ENCODE measurements around the gene ZFHX3.
"Not testable (repeated sequence)": the region's sequence is repeated elsewhere in the genome, so short reads cannot be mapped to it uniquely, and the experiment has no call there.

ZFHX3 gene, protein sequence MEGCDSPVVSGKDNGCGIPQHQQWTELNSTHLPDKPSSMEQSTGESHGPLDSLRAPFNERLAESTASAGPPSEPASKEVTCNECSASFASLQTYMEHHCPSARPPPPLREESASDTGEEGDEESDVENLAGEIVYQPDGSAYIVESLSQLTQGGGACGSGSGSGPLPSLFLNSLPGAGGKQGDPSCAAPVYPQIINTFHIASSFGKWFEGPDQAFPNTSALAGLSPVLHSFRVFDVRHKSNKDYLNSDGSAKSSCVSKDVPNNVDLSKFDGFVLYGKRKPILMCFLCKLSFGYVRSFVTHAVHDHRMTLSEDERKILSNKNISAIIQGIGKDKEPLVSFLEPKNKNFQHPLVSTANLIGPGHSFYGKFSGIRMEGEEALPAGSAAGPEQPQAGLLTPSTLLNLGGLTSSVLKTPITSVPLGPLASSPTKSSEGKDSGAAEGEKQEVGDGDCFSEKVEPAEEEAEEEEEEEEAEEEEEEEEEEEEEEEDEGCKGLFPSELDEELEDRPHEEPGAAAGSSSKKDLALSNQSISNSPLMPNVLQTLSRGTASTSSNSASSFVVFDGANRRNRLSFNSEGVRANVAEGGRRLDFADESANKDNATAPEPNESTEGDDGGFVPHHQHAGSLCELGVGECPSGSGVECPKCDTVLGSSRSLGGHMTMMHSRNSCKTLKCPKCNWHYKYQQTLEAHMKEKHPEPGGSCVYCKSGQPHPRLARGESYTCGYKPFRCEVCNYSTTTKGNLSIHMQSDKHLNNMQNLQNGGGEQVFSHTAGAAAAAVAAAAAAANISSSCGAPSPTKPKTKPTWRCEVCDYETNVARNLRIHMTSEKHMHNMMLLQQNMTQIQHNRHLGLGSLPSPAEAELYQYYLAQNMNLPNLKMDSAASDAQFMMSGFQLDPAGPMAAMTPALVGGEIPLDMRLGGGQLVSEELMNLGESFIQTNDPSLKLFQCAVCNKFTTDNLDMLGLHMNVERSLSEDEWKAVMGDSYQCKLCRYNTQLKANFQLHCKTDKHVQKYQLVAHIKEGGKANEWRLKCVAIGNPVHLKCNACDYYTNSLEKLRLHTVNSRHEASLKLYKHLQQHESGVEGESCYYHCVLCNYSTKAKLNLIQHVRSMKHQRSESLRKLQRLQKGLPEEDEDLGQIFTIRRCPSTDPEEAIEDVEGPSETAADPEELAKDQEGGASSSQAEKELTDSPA (N-terminal part only)

DNA sequence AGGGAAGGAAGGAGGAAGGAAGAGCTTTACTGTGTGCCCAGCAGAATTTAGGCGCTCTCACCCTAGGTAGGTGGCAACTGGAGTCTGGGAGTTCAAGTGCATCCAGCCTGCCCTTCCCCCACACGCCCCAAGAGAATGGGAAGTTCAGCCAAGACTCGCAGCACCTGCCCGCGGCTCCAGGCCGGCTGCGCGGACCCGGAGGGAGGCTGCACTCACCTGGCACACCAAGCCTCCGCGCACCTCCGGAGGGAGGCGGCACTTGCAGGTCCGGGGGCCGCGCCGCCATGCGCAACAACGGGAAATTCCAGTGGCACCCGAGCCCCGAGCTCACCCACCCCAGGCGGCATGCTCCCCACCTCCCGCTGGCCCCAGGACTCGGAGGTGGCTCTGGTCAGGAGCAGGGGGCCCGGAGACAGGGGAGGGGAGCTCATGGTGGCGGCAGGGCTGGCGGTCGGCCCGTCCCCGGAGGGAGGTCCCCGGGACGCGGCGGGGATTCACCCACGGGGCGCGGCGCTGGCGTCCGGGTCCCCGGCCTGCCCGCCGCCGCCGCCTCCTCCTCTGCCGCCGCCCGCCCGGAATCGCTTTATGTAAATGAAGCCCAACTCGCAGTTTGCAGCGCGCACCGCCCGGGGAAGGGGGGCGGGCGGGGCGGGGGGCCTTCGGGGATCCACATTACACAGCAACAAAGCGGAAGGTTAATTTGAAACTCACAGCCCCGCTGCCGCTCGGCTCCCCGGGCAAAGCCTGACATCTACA is at the start of gene ZFHX3:
Gene ZFHX3, minus strand, starts transcription at position 593 of the 756 bp plus-strand sequence. CDS start 87,983 bp downstream, outside the sequence.
- DNase-seq: peak; percentile 65

DNA sequence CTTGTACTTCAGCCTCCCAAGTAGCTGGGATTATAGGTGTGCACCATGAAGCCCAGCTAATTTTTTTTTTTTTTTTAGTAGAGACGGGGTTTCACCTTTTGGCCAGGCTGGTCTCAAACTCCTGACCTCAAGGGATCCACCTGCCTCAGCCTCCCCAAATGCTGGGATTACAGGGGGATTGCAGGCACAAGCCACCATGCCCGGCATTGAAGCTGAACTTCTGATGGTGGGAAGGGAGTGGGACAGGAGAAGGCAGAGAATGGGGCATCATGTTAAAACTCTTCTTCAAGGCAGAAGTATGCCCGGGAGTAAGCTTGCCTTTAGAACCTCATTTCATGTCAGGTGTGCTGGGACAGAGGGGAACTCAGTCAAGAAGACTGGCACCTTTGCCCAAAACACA is 48.6 kb upstream of the ZFHX3 start:
- no peak for DNase-seq

DNA sequence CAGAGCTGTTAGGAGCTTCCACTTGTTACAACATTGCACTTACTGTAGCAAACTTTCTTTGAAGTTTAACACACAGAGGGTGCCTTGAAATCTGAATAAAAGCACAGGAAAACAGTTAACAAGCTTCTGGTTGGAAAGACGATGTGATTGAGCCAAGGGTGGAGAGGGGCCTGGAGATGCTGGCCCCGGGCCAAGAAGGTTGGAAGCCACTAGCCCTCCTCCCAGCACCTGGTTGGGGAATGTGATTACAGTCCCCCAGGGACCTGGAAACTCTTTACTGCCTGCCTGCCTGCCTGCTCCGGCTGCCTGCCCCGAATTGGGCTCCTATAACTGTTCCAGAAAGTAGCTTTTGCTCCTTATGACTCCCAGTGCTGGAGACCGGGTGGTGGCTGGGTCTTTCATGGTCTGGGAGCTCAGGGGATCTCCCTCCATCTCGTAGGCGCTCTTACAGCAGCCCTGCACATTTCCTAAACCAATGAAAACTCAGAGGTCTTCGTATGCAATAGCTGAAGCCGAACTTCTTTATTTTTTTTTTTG is 48.0 kb upstream of the ZFHX3 start:
- DNase-seq: no peak

- DNase-seq: no peak
Measured at GRCh38 chr16:73095142-73095820, 47.4 kb upstream of the ZFHX3 start.

GRCh38 chr16:73094371-73094770 is 46.4 kb upstream of the ZFHX3 start:
- DNase-seq: no peak

- DNase-seq: no peak
Measured at GRCh38 chr16:73093146-73094144, 45.5 kb upstream of the ZFHX3 start.

DNA sequence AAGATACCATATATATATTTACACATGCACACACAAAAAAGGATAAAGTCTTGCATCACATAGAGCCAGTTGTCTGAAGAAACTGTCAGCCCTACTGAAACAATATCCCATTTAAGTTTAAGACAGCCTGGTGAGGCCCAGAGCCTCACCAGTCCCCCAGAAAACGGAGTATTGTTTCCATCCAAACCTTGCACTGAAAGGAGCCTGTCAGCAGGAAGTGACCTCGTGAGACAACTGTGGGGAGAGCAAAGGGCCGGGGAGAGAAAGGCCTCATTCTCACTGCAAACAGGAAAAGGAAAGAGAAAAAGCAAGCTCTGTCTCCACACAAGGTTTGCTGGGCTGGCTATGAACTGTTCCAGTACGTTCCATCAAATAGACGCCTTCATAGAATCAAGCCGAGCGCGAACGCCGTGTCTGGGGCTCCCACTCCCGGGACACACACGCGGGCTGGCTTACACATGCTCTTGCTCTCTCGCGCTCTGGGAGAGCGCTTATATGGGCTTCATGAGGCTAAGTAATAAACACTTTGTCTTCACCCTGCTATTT is 44.4 kb upstream of the ZFHX3 start:
- peak; percentile 57 for DNase-seq

GRCh38 chr16:73091174-73091573 is 43.2 kb upstream of the ZFHX3 start:
- DNase-seq: no peak

DNA sequence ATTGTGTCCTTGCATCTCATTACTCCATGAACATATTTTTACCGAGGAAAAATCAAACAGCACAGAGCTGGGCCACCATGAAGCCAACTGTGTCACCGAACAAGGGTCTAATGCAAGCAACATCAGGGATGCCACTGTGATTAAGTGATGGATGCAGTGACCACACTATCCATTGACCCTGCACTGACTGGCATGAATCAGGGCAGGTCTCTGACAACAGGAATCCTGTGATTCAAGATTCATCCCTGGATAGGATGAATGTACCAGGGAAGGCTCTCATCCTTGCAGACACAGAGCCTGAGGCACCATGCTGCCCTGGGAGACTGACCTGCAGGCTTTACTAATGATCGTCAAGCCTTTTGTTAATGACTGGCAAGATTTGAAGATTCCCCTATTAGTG is 41.5 kb upstream of the ZFHX3 start:
- no peak for DNase-seq

DNA sequence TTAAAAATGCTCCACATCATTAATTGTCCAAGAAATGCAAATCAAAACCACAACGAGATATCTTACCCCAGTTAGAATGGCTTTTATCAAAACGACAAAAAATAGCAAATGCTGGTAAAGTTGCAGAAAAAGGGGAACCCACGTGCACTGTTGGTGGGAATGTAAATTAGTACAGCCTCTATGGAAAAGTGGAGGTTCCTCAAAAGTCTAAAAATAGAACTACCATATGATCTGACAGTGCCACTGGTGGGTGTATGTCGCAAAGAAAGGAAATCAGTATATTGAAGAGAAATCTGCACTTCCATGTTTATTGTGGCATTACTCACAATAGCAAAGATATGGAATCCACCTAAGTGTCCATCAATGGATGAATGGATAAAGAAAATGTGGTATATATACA is 38.2 kb upstream of the ZFHX3 start:
- no peak for DNase-seq

DNA sequence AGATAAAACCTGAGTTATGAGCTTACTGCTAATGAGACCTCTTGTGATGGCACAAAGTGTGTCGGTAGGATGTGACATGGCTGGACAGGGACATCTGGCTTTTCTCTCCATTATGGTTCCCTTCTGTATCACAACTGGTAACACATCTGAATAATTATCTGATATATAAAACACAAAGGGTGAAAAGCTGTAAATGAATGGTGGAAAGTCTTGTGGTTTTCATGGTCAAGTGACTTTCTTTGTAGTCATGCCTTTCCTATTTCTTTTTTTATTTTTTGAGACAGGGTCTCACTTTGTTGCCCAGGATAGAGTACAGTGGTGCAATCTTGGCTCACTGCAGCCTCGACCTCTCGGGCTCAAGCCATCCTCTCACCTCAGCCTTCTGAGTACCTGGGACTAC is 35.3 kb upstream of the ZFHX3 start:
- DNase-seq: no peak

DNA sequence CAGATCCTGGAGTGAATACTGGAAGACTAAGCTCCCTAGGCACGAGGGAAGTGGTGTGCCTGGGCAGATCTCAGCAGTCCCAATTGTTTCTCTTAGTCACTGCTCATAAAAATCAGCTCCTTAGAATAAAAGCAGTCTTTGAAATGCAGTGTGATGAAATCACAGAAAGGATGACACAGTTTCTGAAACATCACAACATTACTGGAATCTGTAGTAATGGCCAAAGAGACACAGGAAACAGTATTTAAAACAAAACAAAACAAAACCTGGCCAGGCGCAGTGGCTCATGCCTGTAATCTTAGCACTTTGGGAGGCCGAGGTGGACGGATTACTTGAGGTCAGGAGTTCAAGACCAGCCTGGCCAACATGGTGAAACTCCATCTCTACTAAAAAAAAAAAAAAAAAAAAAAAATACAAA is 34.7 kb upstream of the ZFHX3 start:
- DNase-seq: not testable (repeated sequence)

DNA sequence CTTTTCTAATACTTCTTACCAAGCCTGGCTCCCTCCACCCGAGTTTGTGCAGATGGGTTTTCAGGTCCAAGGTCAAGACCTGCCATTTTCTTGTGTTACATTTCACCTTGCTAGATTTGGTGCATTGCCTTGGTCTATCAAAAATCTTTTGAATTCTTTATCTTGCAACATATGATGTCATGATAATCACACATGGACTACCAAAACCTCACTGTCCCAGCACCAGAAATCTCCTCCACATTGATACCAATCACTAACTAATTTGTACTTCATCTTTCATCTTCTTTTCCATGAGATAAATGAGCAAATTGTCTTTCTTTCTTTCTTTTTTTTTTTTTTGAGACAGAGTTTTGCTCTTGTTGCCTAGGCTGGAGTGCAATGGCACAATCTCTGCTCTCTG is 33.0 kb upstream of the ZFHX3 start:
- no peak for DNase-seq

DNA sequence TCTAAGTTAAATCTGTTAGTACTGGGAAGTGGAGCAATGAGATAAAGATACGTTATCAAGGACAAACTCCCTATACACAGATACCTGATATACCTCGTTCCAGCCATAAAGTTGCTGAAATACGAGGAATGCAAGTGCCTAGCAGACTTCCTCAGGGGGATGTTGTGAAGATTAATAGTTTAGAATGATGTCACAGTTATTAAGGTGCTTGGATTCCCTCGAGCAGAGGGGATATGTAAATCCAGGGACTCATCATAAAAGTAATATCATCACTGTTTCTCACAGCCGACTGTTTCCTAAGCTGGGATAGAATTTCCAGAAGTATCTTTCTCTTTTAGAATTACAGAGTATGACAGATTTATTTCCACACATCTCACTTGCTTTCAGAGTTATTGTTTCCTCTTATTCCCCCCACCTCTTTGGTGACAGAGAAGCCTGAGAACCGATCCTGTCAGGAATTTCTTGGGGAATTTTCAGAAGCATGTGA is 28.4 kb upstream of the ZFHX3 start:
- no peak for DNase-seq

DNA sequence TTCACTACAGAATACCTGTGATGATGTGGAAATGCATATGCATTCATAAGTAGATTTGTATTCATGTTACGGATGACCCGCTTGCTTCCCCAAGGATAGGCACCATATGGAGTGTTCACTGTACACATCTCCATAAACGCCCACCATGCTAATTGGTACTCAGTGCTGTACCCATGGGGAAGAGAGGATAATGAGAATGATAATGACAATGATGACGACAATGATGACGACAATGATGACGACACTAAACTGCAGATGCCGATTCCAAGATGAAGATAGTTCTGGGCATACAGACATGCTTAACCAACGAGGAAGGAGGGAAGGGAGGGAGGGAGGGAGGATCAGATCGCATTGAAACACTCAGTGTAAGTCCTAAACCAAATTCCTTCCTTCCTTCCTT is 26.5 kb upstream of the ZFHX3 start:
- no peak for DNase-seq

- DNase-seq: not testable (repeated sequence)
Measured at GRCh38 chr16:73072051-73072450, 24.1 kb upstream of the ZFHX3 start.

- DNase-seq: no peak
Measured at GRCh38 chr16:73071131-73071940, 23.4 kb upstream of the ZFHX3 start.

GRCh38 chr16:73069581-73070262 is 21.8 kb upstream of the ZFHX3 start:
- no peak for DNase-seq
